ENCODE measurements around the gene TMCO5A.

DNA sequence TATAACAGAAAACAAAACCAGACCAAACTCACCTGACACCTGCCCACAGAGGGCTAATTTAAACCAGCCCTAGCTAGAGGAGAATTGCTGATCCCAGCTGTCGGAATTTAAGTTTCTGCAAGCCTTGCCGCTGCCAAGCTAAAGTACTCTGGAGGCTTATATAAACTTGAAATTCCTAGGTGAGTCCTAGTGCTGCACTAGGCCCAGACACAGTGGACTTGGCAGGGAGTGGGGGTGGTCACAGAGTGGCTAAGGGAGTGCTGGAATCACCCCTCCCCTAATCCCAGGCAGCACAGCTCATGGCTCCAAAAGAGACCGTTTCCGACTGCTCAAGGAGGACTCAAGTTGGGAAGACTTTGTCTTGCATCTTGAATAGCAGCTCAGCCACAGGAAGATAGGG is 17.6 kb downstream of the TMCO5A start:
- TF ChIP-seq, protein P1, sequence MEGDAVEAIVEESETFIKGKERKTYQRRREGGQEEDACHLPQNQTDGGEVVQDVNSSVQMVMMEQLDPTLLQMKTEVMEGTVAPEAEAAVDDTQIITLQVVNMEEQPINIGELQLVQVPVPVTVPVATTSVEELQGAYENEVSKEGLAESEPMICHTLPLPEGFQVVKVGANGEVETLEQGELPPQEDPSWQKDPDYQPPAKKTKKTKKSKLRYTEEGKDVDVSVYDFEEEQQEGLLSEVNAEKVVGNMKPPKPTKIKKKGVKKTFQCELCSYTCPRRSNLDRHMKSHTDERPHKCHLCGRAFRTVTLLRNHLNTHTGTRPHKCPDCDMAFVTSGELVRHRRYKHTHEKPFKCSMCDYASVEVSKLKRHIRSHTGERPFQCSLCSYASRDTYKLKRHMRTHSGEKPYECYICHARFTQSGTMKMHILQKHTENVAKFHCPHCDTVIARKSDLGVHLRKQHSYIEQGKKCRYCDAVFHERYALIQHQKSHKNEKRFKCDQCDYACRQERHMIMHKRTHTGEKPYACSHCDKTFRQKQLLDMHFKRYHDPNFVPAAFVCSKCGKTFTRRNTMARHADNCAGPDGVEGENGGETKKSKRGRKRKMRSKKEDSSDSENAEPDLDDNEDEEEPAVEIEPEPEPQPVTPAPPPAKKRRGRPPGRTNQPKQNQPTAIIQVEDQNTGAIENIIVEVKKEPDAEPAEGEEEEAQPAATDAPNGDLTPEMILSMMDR (IDR thresholded peaks at IDR 0.05), result no peak
- no peak for TF ChIP-seq EP300 (IDR thresholded peaks at IDR 0.05)

Measured in ovary (tissue), 3 donors.